Breast epithelium (tissue), 3 donors: Measurements from ENCODE around the gene NDUFV2.

ENCODE experiments used
- CTCF ChIP-seq, 3 donors: fragments of 450-650 bp; IDR thresholded peaks; one replicate each; pipeline ENCODE4 v1.5.1; 2016 to 2017; ENCODE audit warnings: antibody characterized with exemption in 3 of 3, mild to moderate bottlenecking in 3 of 3, moderate library complexity in 3 of 3
- POLR2A ChIP-seq: fragments of 450-650 bp; IDR thresholded peaks from one replicate; pipeline ENCODE4 v1.6.1; 2016; ENCODE audit warnings: antibody characterized with exemption, mild to moderate bottlenecking, moderate library complexity

GRCh38 chr18:9100796-9101195 is 1.7 kb upstream of the NDUFV2 start:
- TF ChIP-seq CTCF (IDR thresholded peaks at IDR 0.05) (no peak), POLR2A (no peak)
